Calu3 (cell line): ENCODE data around the gene PRKN. TPM values are rescaled to one million over a fixed set of nuclear protein-coding genes. Genes with fewer than 3 reads are reported as not detected.

Experiments
- BruUV-seq: library from RNA; stranded (reverse); fragments of 400-500 nt; replicated peaks from 2 replicates; lab custom pipeline; 2021; lab: Mats Ljungman, UMichigan
- CTCF ChIA-PET: fragments of 300-600 bp; sonication (Branson Sonifier 250); formaldehyde crosslinking; loops from one replicate; lab custom pipeline; 2022; ENCODE audit warnings: antibody characterized with exemption; lab: Charles Lee
- DNase-seq: peaks from one replicate; pipeline ENCODE4 v3.0.0; 2022
- H3K27ac Mint-ChIP-seq: one replicate; pipeline ENCODE4 v1.8.0; 2022; ENCODE audit warnings: mixed read lengths; ENCODE audit not compliant: unreplicated experiment
- H3K27me3 Mint-ChIP-seq: one replicate; pipeline ENCODE4 v1.8.0; 2022; ENCODE audit warnings: mixed read lengths; ENCODE audit not compliant: unreplicated experiment
- H3K36me3 Mint-ChIP-seq: one replicate; pipeline ENCODE4 v1.8.0; 2022; ENCODE audit warnings: mild to moderate bottlenecking, moderate library complexity, mixed read lengths; ENCODE audit not compliant: insufficient read depth, unreplicated experiment
- H3K4me1 Mint-ChIP-seq: one replicate; pipeline ENCODE4 v1.8.0; 2022; ENCODE audit warnings: mild to moderate bottlenecking, low read depth, mixed read lengths; ENCODE audit not compliant: unreplicated experiment
- H3K4me3 Mint-ChIP-seq: one replicate; pipeline ENCODE4 v1.8.0; 2022; ENCODE audit warnings: mild to moderate bottlenecking, low read depth, moderate library complexity, mixed read lengths; ENCODE audit not compliant: unreplicated experiment
- H3K9me3 Mint-ChIP-seq: one replicate; pipeline ENCODE4 v1.8.0; 2022; ENCODE audit warnings: low read depth, mixed read lengths; ENCODE audit not compliant: unreplicated experiment
- CTCF ChIP-seq: fragments of 200-600 bp; IDR thresholded peaks from one replicate; pipeline ENCODE4 v1.8.0; 2022; ENCODE audit warnings: antibody characterized with exemption; ENCODE audit not compliant: unreplicated experiment
- intact Hi-C: fragments of 100-400 bp; cut with micrococcal nuclease; formaldehyde crosslinking; loops from one replicate; pipeline ENCODE4 v1.10.0; 2022; ENCODE audit not compliant: unreplicated experiment
- total RNA-seq: library from RNA; stranded (reverse); gene quantifications from 2 replicates; pipeline ENCODE4 v1.2.3, GENCODE V29; 2022

Gene PRKN
- total RNA-seq, 1 experiment from 2014 or later, result 3.8 TPM

GRCh38 chr6:162580619-162581018 lies 146.9 kb downstream of the PRKN start:
- DNase-seq, result no peak
- H3K36me3 Mint-ChIP-seq, result no peaks in the 10 kb centered on the region
- no peak overlapping the region for H3K4me3 Mint-ChIP-seq
- no peaks in the 10 kb centered on the region for H3K9me3 Mint-ChIP-seq
- CTCF ChIA-PET, result no interaction called here
- no peaks in the 10 kb centered on the region for H3K27me3 Mint-ChIP-seq
- H3K4me1 Mint-ChIP-seq, result no peaks in the 10 kb centered on the region
- intact Hi-C loops, result no loop called here
- TF ChIP-seq CTCF, result no peak
- BruUV-seq, result no TSS peak
- H3K27ac Mint-ChIP-seq, result no peak overlapping the region

GRCh38 chr6:162576016-162576415 lies 151.6 kb downstream of the PRKN start:
- no peak for TF ChIP-seq CTCF
- Mint-ChIP-seq H3K4me1 (no peaks in the 10 kb centered on the region), H3K36me3 (no peaks in the 10 kb centered on the region), H3K4me3 (no peak overlapping the region), H3K27ac (no peak overlapping the region), H3K27me3 (no peaks in the 10 kb centered on the region), H3K9me3 (peaks cover 3% of the 10 kb centered on the region)
- no peak for DNase-seq
- no TSS peak for BruUV-seq
- CTCF ChIA-PET, result no interaction called here
- intact Hi-C loops, result loop anchor here (10.0 kb wide), 1 partner anchor 61 kb away; no protein-coding TSS in a partner anchor

GRCh38 chr6:162572240-162572639 lies 155.3 kb downstream of the PRKN start:
- intact Hi-C loops, result loop anchor here (10.0 kb wide), 1 partner anchor 57 kb away; no protein-coding TSS in a partner anchor
- TF ChIP-seq CTCF, result no peak
- CTCF ChIA-PET, result no interaction called here
- Mint-ChIP-seq H3K4me1 (no peaks in the 10 kb centered on the region), H3K27ac (no peak overlapping the region), H3K27me3 (no peaks in the 10 kb centered on the region), H3K4me3 (no peak overlapping the region), H3K36me3 (no peaks in the 10 kb centered on the region), H3K9me3 (peaks cover 3% of the 10 kb centered on the region)
- no TSS peak for BruUV-seq
- DNase-seq, result no peak

- intact Hi-C loops, result no loop called here
- H3K4me1 Mint-ChIP-seq, result no peaks in the 10 kb centered on the region
- no peaks in the 10 kb centered on the region for H3K27me3 Mint-ChIP-seq
- no peak for DNase-seq
- no peaks in the 10 kb centered on the region for H3K36me3 Mint-ChIP-seq
- no TSS peak for BruUV-seq
- H3K9me3 Mint-ChIP-seq, result peaks cover 3% of the 10 kb centered on the region
- H3K4me3 Mint-ChIP-seq, result no peak overlapping the region
- CTCF ChIA-PET, result no interaction called here
- H3K27ac Mint-ChIP-seq, result no peak overlapping the region
- no peak for TF ChIP-seq CTCF
These were observed 159.3 kb downstream of the PRKN start for GRCh38 chr6:162568266-162568665.
